ENCODE measurements around the gene ZBTB47. TPM values are rescaled to one million over a fixed set of nuclear protein-coding genes. Genes with fewer than 3 reads are reported as not detected.

The ZBTB47 gene
- total RNA-seq, 8 experiments from 2014 or later, result 3.3 to 20.7 (median 7.7) TPM

- no peak overlapping the region for H3K4me3 ChIP-seq
- in situ Hi-C loops (cut with MboI; ENCODE audit: low pct_unique_long_range_greater_than_20kb in 2 of 9, low sequenced_read_pairs in 9 of 9, unreplicated experiment in 9 of 9), result no loop called here
- H3K27ac ChIP-seq, result no peak overlapping the region
- ATAC-seq (replicated peaks in 6 of 8), result no peak
- no peaks in the 10 kb centered on the region for H3K4me1 ChIP-seq (replicated peaks in 1 of 2)
- WGBS, 10 experiments, result 67 to 100% (median 91%) methylated on average over 2 to 5 of the region's 6 CpGs; no CpG with 5 or more reads in 2 of the 10 experiments
Measured at GRCh38 chr3:42639192-42639591, 14.3 kb upstream of the ZBTB47 start.

DNA sequence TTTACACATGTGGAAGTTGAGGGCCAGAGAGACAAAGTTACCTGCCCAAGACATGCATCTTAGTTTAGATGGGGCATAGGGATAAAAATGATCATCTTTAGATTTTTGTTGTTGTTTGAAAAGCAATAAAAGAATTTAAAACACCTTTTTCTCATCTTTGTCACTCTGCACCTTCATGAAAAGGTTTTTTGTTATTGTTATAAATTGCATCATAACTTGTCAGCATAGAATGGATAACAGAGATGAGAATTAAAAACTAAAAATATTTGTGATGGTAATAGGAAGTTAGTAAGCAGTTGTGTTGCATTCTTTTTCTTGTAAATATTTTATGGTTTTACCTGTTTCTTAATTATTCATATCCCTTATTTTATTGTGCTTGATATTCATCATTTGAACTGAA is 13.4 kb upstream of the ZBTB47 start:
- no peaks in the 10 kb centered on the region for H3K4me1 ChIP-seq (replicated peaks in 1 of 2)
- H3K27ac ChIP-seq, result no peak overlapping the region
- H3K4me3 ChIP-seq, result no peak overlapping the region
- ATAC-seq (replicated peaks in 6 of 8), result no peak
- in situ Hi-C loops (cut with MboI; ENCODE audit: low pct_unique_long_range_greater_than_20kb in 2 of 9, low sequenced_read_pairs in 9 of 9, unreplicated experiment in 9 of 9), result no loop called here

DNA sequence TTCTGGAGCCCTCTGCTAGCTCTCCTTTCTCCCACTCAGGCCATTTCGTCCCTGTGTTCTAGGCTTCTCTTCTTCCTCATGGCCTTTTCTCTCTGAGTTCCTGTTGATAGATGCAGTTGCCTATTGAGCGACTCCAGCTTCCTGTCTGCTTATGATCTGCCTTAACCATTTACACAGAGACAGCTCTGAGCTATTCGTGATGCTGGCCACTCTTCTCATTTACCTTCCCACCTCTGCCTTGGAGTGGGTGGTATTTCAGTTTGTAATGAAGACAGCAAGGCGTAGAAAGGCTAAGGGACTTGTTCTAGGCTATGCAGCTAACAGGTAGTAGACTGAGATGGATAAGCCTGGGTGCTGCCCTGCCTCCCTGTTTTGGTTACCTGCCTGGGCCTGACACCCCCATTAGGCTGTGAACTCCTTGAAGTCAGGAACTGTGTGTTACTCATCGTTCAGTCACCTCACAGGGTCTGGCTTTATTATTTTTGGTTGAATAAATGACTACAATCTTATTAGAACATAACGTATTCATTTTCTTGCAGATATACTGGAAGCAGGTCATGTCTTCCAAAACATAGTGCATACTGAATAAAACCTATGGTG is 12.6 kb upstream of the ZBTB47 start:
- no peak overlapping the region for H3K4me3 ChIP-seq
- H3K4me1 ChIP-seq (replicated peaks in 1 of 2), result no peaks in the 10 kb centered on the region
- in situ Hi-C loops (cut with MboI; ENCODE audit: low pct_unique_long_range_greater_than_20kb in 2 of 9, low sequenced_read_pairs in 9 of 9, unreplicated experiment in 9 of 9), result no loop called here
- 90 to 100% (median 100%) methylated on average over 1 to 6 of the region's 6 CpGs; no CpG with 5 or more reads in 1 of the 10 experiments for WGBS, 10 experiments
- H3K27ac ChIP-seq, result no peak overlapping the region
- no peak for ATAC-seq (replicated peaks in 6 of 8)

- in situ Hi-C loops (cut with MboI; ENCODE audit: low pct_unique_long_range_greater_than_20kb in 2 of 9, low sequenced_read_pairs in 9 of 9, unreplicated experiment in 9 of 9), result no loop called here
- 67 to 100% (median 93%) methylated on average over 1 to 5 of the region's 5 CpGs; no CpG with 5 or more reads in 1 of the 10 experiments for WGBS, 10 experiments
- Histone ChIP-seq H3K4me3 (no peak overlapping the region), H3K4me1 (replicated peaks in 1 of 2) (peaks cover 3 to 11% of the 10 kb centered on the region in 2 donors), H3K27ac (no peak overlapping the region)
- no peak for ATAC-seq (replicated peaks in 6 of 8)
Measured at GRCh38 chr3:42647821-42648459, 5.6 kb upstream of the ZBTB47 start.

DNA sequence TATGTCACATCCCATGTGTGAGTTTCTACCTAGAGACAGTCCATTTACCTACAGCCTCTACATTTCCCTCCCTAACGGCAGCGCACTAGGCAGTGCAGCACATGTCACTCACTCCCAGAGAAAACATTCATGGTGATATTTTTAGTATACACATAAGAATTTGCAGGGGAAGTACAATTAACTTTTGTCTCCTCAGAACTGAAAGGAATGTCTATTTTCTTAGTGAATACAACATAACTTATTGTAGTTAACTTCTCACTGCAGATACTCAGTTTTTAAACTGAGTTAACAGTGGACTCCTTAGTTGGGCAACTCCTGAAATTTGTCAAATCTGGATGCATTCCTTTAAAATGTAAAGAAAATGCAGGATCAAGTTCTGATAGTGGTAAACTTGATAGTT is 4.5 kb upstream of the ZBTB47 start:
- Histone ChIP-seq H3K4me1 (replicated peaks in 1 of 2) (peaks cover 10 to 18% of the 10 kb centered on the region in 2 donors), H3K27ac (no peak overlapping the region), H3K4me3 (no peak overlapping the region)
- WGBS, 10 experiments, result 69 to 100% (median 92%) methylated on average over 2 of the region's 2 CpGs; no CpG with 5 or more reads in 3 of the 10 experiments
- no peak for ATAC-seq (replicated peaks in 6 of 8)
- in situ Hi-C loops (cut with MboI; ENCODE audit: low pct_unique_long_range_greater_than_20kb in 2 of 9, low sequenced_read_pairs in 9 of 9, unreplicated experiment in 9 of 9), result no loop called here

DNA sequence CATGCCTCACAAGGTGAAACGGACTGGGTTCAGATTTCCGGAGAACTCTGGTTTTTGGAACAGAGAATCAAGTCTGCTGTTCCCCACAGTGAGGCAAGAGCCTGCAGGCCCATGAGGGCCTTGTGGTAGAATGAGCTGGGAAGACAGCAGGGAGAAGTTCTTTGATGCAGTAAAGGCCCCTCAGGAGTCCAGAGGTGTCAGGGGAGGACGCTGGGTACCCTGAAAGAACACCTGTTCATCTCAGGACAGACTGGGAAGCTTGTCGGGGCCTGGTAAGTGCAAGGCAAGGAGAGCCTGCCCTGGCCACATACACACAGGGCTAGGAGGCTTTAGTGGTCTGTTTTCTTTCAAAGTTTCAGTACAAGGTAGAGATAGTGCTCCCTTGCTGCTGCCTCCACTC is 3.7 kb upstream of the ZBTB47 start:
- no peak overlapping the region for H3K4me3 ChIP-seq
- WGBS, 10 experiments, result 90 to 100% (median 100%) methylated on average over 1 to 3 of the region's 4 CpGs; no CpG with 5 or more reads in 4 of the 10 experiments
- in situ Hi-C loops (cut with MboI; ENCODE audit: low pct_unique_long_range_greater_than_20kb in 2 of 9, low sequenced_read_pairs in 9 of 9, unreplicated experiment in 9 of 9), result loop anchor here in 1 of 9 experiments (10.0 kb wide), 1 partner anchor 95 kb away; no protein-coding TSS in a partner anchor
- ATAC-seq (replicated peaks in 6 of 8), result no peak
- H3K4me1 ChIP-seq (replicated peaks in 1 of 2), result peaks cover 10 to 18% of the 10 kb centered on the region in 2 donors
- no peak overlapping the region for H3K27ac ChIP-seq

DNA sequence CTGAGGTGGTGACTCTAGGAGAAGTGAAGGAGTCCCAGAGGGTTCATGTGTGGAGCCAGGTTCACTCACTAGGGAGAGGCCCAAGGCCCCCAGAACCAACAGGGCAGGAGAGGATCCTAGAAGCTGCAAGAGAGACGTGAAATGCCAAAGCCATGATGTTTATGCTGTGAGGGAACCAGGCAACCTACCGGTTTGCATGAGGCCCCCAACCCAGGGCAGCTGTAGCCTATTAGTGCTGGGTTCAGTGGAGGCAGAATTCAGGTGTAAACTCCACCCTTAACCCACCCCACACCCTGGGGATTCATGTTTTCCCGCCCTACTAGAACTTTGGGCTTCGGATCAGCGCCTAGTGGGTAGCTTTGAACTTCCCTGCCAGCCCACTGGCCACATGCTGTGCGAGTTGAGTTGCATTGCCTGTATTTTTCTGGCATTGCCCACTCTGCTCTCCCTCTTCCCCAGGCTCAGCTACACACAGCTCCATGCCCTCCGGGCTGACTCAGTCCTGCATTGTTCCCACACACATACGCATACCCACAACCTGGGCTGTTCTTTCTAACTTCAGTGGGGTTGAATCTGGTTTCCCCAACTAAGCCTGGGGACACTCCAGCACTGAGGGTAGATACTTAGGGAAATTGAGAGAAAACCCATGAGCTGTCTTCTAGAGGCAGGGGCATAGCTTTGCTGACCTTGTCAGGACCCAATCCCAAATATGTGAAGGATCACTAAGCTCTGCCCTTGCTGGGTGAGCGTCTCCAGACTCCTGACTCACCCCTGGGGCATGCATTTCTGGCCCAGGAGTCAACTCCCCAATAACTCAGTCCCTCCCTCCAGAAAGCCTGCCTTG is 2.0 kb upstream of the ZBTB47 start:
- ATAC-seq (replicated peaks in 6 of 8), result peak in 2 of 8 experiments; percentile 3 to 6
- in situ Hi-C loops (cut with MboI; ENCODE audit: low pct_unique_long_range_greater_than_20kb in 2 of 9, low sequenced_read_pairs in 9 of 9, unreplicated experiment in 9 of 9), result loop anchor here in 1 of 9 experiments (10.0 kb wide), 1 partner anchor 93 kb away; no protein-coding TSS in a partner anchor
- Histone ChIP-seq H3K4me1 (replicated peaks in 1 of 2) (peaks cover 18% of the 10 kb centered on the region in 2 donors), H3K27ac (no peak overlapping the region), H3K4me3 (no peak overlapping the region)
- 0 to 100% (median 8%) methylated on average over 1 to 4 of the region's 9 CpGs; no CpG with 5 or more reads in 3 of the 10 experiments for WGBS, 10 experiments

- peak in 1 of 8 experiments; percentile 0 for ATAC-seq (replicated peaks in 6 of 8)
Measured at GRCh38 chr3:42652251-42652610, 1.3 kb upstream of the ZBTB47 start.

GRCh38 chr3:42652611-42653302 is 740 bp upstream of the ZBTB47 start:
- Histone ChIP-seq H3K4me1 (replicated peaks in 1 of 2) (peaks cover 18% of the 10 kb centered on the region in 2 donors), H3K27ac (peak overlapping the region in 1 of 2 donors; percentile 17), H3K4me3 (peak overlapping the region in 2 of 5 donors; percentile 55 to 90)
- 0 to 80% (median 49%) methylated on average over 1 to 3 of the region's 7 CpGs; no CpG with 5 or more reads in 6 of the 10 experiments for WGBS, 10 experiments
- in situ Hi-C loops (cut with MboI; ENCODE audit: low pct_unique_long_range_greater_than_20kb in 2 of 9, low sequenced_read_pairs in 9 of 9, unreplicated experiment in 9 of 9), result loop anchor here in 1 of 9 experiments (10.0 kb wide), 1 partner anchor 92 kb away; no protein-coding TSS in a partner anchor
- peak in 4 of 8 experiments; percentile 6 to 32 (median 14) for ATAC-seq (replicated peaks in 6 of 8)

More at GRCh38 chr3:42652251-42652610, 1.3 kb upstream of the ZBTB47 start:
- in situ Hi-C loops (cut with MboI; ENCODE audit: low pct_unique_long_range_greater_than_20kb in 2 of 9, low sequenced_read_pairs in 9 of 9, unreplicated experiment in 9 of 9), result loop anchor here in 1 of 9 experiments (10.0 kb wide), 1 partner anchor 93 kb away; no protein-coding TSS in a partner anchor
- Histone ChIP-seq H3K27ac (no peak overlapping the region), H3K4me3 (no peak overlapping the region), H3K4me1 (replicated peaks in 1 of 2) (peaks cover 18% of the 10 kb centered on the region in 2 donors)
- WGBS, 10 experiments, result no CpG with 5 or more reads among the region's 1 CpG

GRCh38 chr3:42653303-42653559 is 266 bp upstream of the ZBTB47 start:
- ATAC-seq (replicated peaks in 6 of 8), result no peak
- WGBS, 10 experiments, result 0 to 100% (median 78%) methylated on average over 1 to 3 of the region's 3 CpGs; no CpG with 5 or more reads in 7 of the 10 experiments

DNA sequence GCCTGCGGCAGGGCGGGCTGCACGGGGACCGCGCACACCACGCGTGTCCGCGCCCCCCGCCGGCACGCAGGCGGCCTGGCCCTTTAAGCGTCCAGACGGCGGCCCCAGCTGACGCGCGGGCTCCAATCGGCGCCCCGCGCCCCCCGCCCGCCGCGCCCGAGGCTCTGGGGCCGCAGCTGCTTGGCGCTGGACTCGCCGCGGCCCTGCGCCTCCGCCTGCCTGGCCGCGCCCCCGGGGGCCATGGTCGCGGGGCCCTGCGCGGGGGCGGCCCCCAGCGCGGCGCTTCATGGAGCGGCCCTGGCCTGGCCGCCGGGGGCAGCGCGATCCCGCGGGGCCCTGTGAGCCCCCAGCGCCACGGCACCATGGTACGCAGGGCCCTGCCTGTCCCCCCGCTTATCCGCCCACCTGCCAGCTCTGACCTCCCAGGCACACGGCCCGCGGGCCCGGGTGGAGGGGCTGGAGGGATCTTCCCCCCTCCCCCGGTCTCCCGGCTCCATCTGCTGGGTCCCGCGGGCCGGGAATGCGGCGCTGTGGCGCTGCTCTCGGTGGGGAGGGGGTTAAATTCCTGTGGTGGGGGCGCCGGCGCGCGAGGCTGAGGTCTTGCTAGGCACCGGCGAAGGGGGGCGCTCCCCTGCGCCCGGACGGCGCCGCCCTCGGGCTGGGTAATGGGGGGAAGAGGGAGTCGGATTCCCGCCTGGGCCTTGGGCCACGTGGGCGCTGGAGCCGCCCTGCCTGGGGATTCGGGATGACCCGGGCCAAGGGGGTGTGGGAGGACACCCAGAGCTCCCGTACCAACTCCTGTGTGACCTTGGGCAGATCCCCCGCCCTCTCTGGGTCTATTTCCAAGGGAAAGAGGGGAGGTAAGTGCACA is 1.1 kb downstream of the ZBTB47 start:
- peak overlapping the region; percentile 47 to 90 (median 65) for H3K4me3 ChIP-seq
- in situ Hi-C loops (cut with MboI; ENCODE audit: low pct_unique_long_range_greater_than_20kb in 2 of 9, low sequenced_read_pairs in 9 of 9, unreplicated experiment in 9 of 9), result loop anchor here in 1 of 9 experiments (10.0 kb wide), 1 partner anchor 90 kb away; no protein-coding TSS in a partner anchor
- H3K27ac ChIP-seq, result peak overlapping the region; percentile 13 to 31
- WGBS, 10 experiments, result 0 to 6% (median 0%) methylated on average over 1 to 7 of the region's 94 CpGs; no CpG with 5 or more reads in 7 of the 10 experiments
- ATAC-seq (replicated peaks in 6 of 8), result peak; percentile 38 to 88 (median 82)
- peaks cover 18% of the 10 kb centered on the region in 2 donors for H3K4me1 ChIP-seq (replicated peaks in 1 of 2)

More at GRCh38 chr3:42653303-42653559, 266 bp upstream of the ZBTB47 start:
- peaks cover 18% of the 10 kb centered on the region in 2 donors for H3K4me1 ChIP-seq (replicated peaks in 1 of 2)
- H3K27ac ChIP-seq, result no peak overlapping the region
- peak overlapping the region; percentile 47 to 90 (median 65) for H3K4me3 ChIP-seq
- in situ Hi-C loops (cut with MboI; ENCODE audit: low pct_unique_long_range_greater_than_20kb in 2 of 9, low sequenced_read_pairs in 9 of 9, unreplicated experiment in 9 of 9), result loop anchor here in 1 of 9 experiments (10.0 kb wide), 1 partner anchor 92 kb away; no protein-coding TSS in a partner anchor
